HG02973 (cell line): Measurements from ENCODE around the gene DGCR8.
A peak's percentile ranks its signal among the peaks of the same experiment; 100 is the strongest.

Experiments
- ATAC-seq: cut with Tn5 transposase; IDR thresholded peaks from one replicate; pipeline ENCODE4 v1.9.1; 2021; ENCODE audit warnings: moderate library complexity; ENCODE audit not compliant: unreplicated experiment

Gene DGCR8

DNA sequence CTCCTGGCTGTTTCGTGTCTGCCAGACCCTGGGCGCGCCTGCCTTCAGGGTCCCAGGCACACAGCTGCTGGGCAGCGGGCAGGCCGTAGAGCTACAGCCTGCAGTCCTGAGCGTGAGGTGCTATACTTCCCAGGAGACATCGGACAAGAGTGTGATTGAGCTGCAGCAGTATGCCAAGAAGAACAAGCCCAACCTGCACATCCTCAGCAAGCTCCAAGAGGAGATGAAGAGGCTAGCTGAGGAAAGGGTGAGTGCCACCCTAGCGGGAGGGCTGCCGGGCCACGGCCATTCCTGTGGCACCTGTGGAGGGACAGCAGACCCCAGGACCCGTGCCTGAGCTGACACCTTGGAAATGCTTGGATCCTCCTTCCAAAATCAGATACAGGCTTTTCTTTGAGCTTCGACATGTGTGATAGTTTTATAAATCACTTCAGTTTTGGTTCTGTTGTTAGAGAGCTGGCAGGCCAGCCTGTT is 28.8 kb downstream of the DGCR8 start:
- no peak for ATAC-seq

DNA sequence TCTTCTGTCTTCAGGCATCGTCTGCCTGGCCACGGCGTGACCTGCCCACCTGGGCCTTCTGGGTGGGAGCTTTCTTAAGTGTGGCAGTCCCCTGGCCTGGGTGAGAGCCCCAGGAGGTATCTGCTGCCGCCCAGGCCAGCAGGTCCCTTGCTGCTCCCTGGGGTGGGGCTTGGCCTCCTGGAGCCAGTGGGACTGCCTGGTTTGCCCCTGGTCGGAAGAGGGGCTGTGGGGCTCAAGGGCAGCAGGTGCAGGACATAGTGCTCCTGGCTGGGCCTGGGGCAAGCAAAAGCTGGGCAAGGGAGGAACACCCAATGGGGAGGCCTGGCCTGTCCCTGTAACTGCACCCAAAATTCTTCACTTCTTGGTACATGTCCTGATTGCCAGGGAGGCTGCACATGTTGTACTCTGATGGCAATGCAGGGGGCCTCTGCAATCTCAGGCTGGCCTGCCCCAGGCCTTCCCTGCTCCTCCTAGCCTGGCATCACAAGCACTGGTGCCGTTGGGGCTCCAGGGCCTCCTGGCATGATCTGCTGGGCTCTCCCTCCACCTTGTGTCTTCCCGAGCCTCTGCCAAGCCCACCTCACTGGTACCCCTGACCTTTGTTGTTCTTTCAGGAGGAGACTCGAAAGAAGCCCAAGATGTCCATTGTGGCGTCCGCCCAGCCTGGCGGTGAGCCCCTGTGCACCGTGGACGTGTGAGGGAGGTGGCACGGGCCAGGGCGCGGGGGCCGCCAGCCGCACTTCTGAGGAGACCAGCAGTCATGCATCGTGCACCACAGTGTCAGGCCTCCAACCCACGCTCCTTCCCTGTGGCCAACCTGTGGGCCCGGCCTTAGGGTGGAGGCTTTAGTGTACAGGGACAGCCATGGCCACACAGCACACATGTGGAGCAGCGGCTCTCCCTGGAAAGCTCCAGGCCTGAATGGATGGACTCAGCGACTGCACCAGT is 29.6 kb downstream of the DGCR8 start:
- no peak for ATAC-seq

DNA sequence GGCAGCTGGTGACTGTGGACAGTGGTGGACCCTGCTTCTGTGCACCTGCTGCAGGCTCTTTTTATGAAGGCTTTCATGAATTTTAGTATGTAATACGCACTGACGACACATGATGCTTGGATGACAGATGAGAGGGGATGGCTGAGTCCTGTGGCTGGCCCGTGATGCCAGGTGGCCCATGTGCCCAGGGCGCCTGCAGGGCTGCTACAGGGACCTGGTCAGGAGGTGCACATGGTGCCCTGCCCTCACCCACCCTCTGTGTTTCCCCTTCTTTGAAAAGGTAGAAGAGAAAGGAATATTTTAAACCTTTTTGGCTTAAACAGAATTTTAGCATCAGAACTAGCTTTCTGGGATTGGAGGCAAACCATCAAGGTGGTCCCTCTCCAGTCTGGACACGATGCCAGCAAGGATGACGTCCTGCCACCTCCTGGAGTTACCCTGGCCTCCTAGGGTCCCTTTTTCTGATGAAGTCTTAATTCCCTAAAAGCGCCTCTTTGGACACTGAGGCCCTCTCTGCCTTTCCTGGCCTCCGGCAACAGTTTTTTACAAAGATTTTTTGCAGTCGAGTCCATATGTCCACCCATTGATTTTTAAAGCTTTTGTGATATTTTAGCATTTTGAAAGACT is 30.4 kb downstream of the DGCR8 start:
- no peak for ATAC-seq

DNA sequence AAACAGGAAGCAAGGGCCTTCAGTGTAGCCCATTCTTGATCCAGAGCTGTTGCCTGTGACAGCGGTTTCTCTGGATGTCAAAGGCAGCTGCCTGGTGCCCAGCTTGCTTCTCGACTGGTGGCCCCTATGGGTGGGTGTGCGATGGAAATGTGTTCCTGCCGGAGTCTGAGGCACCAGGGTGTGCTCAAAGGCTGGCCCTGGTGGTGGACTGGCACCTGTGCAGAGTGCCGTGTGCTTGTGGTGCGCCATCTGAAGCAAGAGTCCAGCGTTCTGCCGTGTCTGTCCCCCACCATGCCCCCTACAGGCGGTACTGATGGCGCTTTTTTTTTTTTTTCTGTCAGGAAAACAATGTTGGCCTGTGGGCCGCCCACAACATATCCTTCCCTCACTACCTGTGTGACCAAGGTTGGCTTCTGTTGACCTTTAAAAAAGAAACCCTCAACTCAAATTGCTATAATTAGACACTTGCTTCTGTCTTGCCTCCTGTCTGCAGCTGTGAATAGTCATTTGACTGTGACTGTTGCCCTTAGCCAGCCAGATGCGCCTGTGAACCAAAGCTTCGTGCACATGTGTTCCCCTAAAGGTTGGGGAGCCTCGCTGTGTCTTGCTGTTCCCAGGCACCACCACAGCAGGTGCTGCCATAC is 31.1 kb downstream of the DGCR8 start:
- no peak for ATAC-seq

DNA sequence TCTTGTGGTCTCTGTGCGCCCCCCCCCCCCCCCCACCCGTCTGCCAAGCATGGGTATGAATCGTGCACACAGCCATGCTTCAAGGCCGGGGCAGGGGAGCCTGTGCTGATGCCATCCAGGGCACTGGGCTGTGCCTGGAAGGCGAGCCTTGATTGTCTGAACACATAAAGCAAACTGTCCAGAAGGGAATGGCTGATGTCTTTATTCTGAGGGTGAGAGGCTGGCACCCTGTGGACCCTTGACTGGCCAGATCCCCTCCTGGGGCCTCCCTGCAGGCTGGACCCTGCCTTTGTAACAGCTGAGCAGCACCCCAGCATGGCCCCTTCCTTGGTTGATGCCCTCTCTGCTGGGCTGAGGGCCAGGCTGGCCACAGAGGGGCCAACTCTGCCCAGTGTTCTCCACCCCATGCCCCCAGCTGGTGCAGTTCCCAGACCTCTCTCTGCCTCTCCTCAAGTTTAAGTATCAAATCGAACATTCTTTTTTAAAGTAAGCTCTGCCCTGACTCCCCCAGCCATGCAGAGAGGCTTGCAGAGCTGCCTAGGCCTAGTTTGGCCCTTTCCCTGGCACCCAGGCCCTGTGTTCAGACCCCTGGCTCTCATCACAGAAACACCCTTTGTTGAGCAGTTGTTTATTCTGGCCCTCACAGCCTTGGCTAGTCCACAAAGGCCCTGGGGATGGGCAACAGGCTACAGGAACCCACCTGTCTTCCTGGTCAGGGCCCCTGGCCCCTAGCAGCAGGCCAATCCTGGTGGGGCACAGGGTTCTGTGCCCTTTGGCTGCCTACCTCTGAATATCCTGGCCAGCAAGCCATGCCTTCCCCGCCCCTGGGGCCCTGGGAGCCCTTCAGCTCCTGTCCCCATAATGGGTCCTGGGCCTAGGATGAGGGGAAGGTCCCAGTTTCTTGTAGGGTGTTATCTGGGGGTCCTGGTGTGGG is 31.9 kb downstream of the DGCR8 start:
- ATAC-seq: no peak

DNA sequence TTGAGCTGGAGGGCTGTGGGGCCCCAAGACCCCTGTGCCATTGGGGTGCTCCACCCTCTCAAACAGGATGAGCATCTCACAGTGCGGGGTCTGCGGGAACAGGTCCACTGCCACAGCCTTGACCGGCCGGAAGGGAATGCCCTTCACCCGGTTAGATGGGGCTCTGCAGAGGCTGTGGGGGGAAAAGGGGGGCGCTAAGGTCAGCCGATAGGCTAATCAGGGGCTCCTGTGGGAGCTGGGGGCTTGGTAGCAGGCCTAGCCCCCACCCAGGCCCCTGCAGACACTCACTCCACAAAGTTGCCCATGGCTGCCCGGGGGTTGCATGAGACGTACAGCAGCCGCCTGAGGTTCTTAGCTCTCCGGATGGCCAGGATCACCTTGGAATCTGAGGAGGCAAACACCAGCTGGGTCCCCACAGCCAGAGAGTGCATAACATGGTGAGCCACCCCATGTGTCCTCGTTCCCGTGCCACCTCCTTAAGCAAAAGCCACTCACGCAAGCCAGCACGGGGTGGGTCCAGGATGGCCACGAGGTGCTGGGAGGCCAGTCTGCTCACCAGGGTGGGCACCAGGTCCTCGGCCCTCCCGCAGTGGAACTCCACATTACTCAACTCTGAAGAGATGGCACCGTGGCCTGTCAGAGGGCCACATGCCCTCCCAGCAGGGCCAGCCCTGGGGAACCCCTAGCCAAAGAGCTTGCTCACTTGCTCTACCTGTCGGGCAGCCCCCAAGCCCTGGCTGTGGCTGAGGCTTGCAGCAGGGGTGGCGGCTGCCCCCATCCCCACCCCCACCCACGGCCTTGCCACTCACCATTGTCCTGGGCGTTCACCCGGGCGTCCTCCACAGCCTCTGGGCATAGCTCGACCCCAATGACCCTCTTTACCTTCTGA is 32.8 kb downstream of the DGCR8 start:
- no peak for ATAC-seq

DNA sequence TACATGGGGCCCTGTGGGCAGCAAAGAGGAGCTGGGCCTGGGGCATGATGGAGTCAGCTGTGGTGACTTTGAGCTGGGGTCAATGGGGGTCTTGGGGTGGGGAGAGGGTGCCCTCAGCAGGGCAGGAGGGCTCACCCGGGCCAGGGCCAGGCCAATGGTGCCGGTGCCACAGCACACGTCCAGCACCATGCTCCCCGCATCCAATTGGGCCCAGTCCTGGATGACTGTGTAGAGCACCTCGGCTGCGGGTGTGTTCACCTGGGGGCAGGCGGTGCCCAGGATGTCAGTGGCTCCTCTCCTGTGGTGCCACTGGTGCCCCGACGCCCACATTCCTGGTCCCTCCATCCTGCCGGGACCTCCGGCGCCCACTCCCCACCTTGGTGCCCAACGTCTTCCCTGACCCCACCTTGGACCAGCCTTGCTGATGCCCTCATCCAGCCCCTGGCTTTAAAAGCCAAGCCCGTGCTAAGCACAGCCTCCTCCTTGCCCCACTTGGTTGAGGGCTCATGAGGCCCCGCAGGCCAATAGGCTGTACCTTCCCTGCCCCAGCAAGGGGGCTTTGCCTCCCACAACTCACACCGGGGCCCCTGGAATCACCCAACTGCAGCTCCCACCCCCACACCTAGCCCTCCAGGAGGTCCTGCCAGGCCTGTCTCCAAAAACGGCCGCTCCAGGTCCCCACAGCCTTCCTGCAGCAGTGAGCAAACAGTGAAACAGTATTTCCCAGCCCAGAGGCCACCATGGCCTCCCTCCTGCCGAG is 33.7 kb downstream of the DGCR8 start:
- ATAC-seq: no peak

DNA sequence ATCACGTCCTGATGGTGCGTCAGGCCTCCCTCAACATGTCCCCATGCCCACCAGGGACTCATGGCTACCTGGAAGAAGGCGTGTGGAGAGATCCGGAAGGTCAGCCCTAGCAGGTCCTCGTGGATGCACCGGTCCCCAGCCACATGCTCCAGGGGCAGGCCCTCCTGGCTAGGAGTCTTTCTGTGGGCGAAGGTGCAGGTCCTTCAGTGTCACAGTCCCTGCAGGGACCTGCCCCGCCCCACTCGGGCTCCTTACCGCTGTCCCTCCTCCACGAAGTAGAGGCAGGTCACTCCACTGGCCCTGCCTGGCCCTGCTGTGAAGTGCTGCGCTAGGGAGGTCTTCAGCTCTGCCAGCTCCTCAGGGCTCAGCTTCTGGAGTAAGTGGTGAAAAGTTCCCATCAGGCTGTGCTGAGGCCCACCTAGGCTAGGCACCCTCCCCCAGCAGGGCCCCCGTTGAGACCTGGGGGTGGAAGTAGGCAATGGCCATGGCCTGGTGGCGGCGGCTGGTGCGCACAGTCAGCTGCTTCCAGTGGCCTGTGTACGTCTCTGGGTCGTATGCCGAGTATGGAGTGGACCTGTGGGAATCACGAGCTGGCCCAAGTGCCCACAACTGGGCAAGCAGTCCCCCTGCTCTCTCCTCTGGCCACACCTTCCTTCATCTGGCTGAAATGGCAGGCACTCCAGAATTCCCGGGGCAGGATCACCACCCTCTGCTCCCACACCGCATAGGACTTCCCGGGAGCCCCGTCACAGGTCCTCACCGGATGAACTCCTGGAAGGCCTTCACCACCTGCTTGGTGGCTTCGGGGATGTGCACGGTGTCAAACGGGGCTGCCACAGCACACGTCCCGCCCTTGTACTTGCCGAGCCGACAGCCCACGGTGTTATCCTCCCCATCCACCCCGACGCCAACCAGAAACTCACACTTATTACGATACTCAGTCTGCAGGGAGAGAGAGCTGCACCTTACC is 34.8 kb downstream of the DGCR8 start:
- no peak for ATAC-seq

DNA sequence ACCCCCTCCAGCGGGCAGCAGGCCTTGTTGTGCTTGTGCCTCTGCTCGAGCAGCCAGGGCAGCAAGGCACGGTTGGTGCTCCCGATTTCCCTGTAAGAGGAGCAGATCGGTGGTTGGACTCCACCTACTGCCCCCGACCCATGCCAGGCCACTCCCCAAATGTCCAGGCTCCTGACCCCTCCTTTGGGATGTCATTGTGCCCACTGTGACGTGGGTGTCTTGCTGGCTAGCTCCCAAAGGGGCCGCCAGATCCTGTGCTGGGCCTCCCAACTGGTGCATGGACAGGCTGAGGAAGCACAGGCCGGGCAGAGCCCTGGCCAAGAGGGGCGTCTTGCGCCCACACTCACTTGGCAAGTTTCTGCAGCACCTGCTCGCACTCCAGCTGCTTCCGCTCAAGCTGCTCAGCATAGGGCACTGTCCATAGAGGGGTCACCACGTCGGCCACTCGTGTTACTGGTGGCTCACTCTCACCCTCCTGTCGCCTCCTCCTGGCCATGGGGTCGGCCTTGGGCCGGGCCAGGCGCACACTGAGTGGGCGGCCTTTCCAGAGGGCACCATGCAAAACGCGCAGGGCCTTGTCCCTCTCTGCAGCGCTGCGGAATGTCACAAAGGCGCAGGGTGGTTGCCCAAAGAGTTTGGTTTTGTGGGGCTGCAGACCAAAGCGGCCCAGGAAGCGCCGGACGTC is 35.8 kb downstream of the DGCR8 start, which contains the start of gene RANBP1:
RANBP1 (plus strand) TSS at position 414 of the 685 bp plus-strand sequence; CDS start at position 495, 81 bp downstream.
- no peak for ATAC-seq

- no peak for ATAC-seq
Measured at GRCh38 chr22:20116376-20116950, 36.4 kb downstream of the DGCR8 start.

- ATAC-seq: peak; percentile 58
Measured at GRCh38 chr22:20116951-20117632, 37.1 kb downstream of the DGCR8 start, which contains the start of gene TRMT2A. Gene TRMT2A (minus strand): TSS chr22:20117226. CDS start chr22:20116906, 320 bp downstream.

DNA sequence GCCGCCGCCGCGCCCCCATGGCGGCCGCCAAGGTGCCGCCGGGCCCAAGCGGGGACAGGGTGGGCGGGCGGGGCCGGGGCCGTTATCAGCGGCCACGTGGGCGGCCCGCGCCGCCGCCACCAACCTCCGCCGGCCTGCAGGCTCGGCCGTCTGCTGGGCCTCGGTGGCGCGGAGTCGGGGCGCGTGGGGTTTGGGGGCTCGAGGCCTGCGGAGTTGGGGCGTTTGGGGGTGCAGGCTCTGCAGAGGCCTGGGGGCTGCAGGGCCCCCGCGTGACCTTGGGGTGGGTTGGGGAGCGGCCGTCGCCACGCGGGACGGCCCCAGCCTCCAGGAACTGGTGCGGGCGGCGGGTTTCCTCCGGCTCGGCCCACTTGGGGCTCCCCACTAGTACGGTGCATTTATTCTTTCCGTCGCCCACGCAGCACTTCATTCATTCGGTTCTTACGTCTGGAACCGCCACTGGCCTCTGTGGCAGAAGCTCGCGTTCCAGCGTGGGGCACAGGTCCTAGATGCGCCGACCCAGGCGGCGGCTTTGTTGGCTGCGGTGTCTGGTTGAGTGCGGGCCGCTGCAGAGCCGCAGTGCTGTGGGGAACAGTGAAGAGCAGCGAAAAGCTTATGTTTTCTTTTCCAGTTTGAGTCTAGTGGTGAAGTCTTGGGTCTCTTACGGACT is 37.7 kb downstream of the DGCR8 start:
- peak; percentile 11 for ATAC-seq

GRCh38 chr22:20118300-20119020 is 38.4 kb downstream of the DGCR8 start:
- no peak for ATAC-seq

GRCh38 chr22:20121856-20122415 is 41.9 kb downstream of the DGCR8 start:
- ATAC-seq: no peak
